ENCODE data around the gene ADAP1.
A peak's percentile ranks its signal among the peaks of the same experiment; 100 is the strongest.

Gene ADAP1

DNA sequence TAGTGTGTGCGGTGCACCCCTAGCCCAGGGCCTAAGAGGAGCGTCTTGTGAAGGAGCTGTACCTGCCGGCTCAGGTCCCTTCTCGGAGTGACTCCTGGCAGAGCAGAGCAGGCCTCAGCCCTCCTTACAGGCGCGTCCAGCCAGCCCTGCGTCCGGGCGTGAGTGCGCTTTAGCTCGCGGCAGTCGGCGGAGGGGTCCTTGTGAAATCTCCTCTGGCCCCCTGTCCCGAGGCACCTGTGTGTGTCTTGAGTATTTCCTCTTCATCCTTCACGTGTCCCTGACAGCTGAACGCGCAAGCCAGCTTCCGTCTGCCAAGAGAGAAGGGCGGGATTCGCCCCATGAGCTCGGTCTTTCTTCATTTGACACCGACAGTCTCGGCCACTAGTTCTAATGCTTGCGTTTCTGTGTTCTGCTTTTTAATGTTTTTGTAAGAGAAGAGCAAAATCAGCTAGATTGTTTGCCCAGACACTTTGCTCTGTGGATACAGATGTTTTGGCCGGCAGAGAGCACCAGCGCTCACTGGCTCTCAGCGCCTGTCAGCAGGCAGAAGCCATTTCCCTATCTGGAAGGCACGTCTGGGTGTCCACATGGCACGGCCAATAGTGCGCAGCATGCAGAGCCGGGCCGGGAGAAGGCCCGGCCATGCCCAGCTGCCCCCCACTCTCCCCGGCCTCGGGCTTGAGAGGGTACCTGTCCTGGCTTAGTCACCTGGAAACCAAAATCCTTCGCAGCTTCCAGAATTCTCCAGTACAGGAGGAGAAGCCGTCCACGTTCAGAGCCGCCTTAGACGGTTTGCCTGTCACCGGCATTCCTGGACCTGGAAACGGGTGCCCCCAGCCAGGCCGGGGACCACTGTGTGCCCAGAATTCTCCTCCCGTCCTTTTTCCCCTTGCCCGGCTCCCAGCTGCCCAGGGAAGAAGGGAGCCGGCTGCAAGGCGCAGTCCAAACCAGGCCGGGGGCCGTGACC lies 71.1 kb downstream of the ADAP1 start:
- no peak for DNase-seq
- WGBS (ENCODE audit: extremely low coverage, insufficient coverage, low lambda C conversion rate): no CpG with 5 or more reads among the region's 50 CpGs
- no peak overlapping the region for H2BK5ac ChIP-seq (ENCODE audit: low read length)

DNA sequence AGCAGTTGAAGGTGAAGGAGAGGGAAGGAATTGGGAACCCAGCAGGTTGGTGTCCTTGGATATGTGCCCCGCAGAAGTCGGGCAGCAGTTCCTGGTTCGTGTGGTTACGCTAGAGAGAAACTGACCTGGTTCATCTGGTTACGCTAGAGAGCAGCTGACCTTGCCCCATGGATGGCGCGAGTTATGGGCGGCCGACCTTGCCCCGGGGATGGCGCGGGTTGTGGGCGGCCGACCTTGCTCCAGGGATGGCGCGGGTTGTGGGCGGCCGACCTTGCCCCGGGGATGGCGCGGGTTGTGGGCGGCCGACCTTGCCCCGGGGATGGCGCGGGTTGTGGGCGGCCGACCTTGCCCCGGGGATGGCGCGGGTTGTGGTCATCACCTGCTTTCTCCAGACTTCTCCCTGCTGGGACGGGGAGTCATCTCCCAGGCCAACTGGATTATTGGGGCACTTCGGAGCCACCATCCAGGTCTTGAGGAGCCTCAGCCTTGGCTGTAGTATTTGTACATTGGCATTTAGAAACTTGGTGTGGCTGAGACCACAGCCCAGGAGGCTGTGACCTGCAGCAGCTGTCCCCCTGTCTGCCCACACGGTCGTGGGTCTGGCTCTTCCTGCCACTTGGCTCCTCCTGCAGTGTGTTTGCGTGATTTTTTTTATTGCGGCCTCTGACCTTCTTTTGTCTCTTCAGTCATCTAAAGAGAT lies 72.0 kb downstream of the ADAP1 start:
- no peaks in the 10 kb centered on the region for H3K27me3 ChIP-seq (ENCODE audit: insufficient read depth, low read length, poor library complexity)
- no CpG with 5 or more reads among the region's 37 CpGs for WGBS (ENCODE audit: extremely low coverage, insufficient coverage, low lambda C conversion rate)
- H4K5ac ChIP-seq (ENCODE audit: low read length): no peak overlapping the region
- H3K9ac ChIP-seq (ENCODE audit: low read length): no peak overlapping the region
- H3K4me3 ChIP-seq (ENCODE audit: low read length): no peak overlapping the region
- H3K4me1 ChIP-seq (ENCODE audit: control insufficient read depth, low read depth, low read length): peaks cover 3% of the 10 kb centered on the region
- H3K79me2 ChIP-seq (ENCODE audit: control insufficient read depth, insufficient read depth, low read length): peaks cover 91% of the 10 kb centered on the region
- H3K23ac ChIP-seq (ENCODE audit: low read length): no peak overlapping the region
- no peak overlapping the region for H3K56ac ChIP-seq (ENCODE audit: low read length)
- H4K8ac ChIP-seq (ENCODE audit: low read depth, low read length): no peak overlapping the region
- no peak overlapping the region for H3K4me2 ChIP-seq (ENCODE audit: low read length)
- H2BK5ac ChIP-seq (ENCODE audit: low read length): no peak overlapping the region
- H2AK5ac ChIP-seq (ENCODE audit: low read length): no peak overlapping the region
- no peak overlapping the region for H3K27ac ChIP-seq (ENCODE audit: low read depth, low read length)
- no peak for DNase-seq
- H3K79me1 ChIP-seq (ENCODE audit: low read length): peaks cover 39% of the 10 kb centered on the region
- H3K4ac ChIP-seq (ENCODE audit: low read depth, low read length): no peak overlapping the region
- no peak overlapping the region for H2BK15ac ChIP-seq (replicated peaks; ENCODE audit: low read depth)
- H3K18ac ChIP-seq (ENCODE audit: low read length): no peak overlapping the region
- H3K36me3 ChIP-seq (ENCODE audit: control insufficient read depth, insufficient read depth, low read length): no peaks in the 10 kb centered on the region
- H2BK120ac ChIP-seq (ENCODE audit: low read depth, low read length): no peak overlapping the region

More for the DNA sequence above, 71.1 kb downstream of the ADAP1 start:
- Histone ChIP-seq H2AK5ac (ENCODE audit: low read length) (no peak overlapping the region), H3K36me3 (ENCODE audit: control insufficient read depth, insufficient read depth, low read length) (no peaks in the 10 kb centered on the region), H3K4ac (ENCODE audit: low read depth, low read length) (no peak overlapping the region), H3K4me3 (ENCODE audit: low read length) (no peak overlapping the region), H4K5ac (ENCODE audit: low read length) (no peak overlapping the region), H3K18ac (ENCODE audit: low read length) (no peak overlapping the region), H3K27me3 (ENCODE audit: insufficient read depth, low read length, poor library complexity) (no peaks in the 10 kb centered on the region), H3K4me2 (ENCODE audit: low read length) (no peak overlapping the region), H3K4me1 (ENCODE audit: control insufficient read depth, low read depth, low read length) (no peaks in the 10 kb centered on the region), H3K56ac (ENCODE audit: low read length) (no peak overlapping the region), H3K23ac (ENCODE audit: low read length) (peak overlapping the region; percentile 24), H3K27ac (ENCODE audit: low read depth, low read length) (no peak overlapping the region), H4K8ac (ENCODE audit: low read depth, low read length) (no peak overlapping the region), H2BK120ac (ENCODE audit: low read depth, low read length) (no peak overlapping the region), H3K79me1 (ENCODE audit: low read length) (peaks cover 38% of the 10 kb centered on the region), H3K79me2 (ENCODE audit: control insufficient read depth, insufficient read depth, low read length) (peaks cover 90% of the 10 kb centered on the region), H3K9ac (ENCODE audit: low read length) (no peak overlapping the region), H2BK15ac (replicated peaks; ENCODE audit: low read depth) (no peak overlapping the region)

- Histone ChIP-seq H3K9ac (ENCODE audit: low read length) (no peak overlapping the region), H3K4me1 (ENCODE audit: control insufficient read depth, low read depth, low read length) (peaks cover 3% of the 10 kb centered on the region), H3K56ac (ENCODE audit: low read length) (no peak overlapping the region), H3K79me2 (ENCODE audit: control insufficient read depth, insufficient read depth, low read length) (peaks cover 88% of the 10 kb centered on the region), H3K27me3 (ENCODE audit: insufficient read depth, low read length, poor library complexity) (no peaks in the 10 kb centered on the region), H3K18ac (ENCODE audit: low read length) (no peak overlapping the region), H3K36me3 (ENCODE audit: control insufficient read depth, insufficient read depth, low read length) (no peaks in the 10 kb centered on the region), H4K5ac (ENCODE audit: low read length) (no peak overlapping the region), H3K4me3 (ENCODE audit: low read length) (no peak overlapping the region), H3K4ac (ENCODE audit: low read depth, low read length) (no peak overlapping the region), H3K23ac (ENCODE audit: low read length) (no peak overlapping the region), H3K79me1 (ENCODE audit: low read length) (peaks cover 36% of the 10 kb centered on the region), H2BK5ac (ENCODE audit: low read length) (no peak overlapping the region), H3K27ac (ENCODE audit: low read depth, low read length) (no peak overlapping the region), H4K8ac (ENCODE audit: low read depth, low read length) (no peak overlapping the region), H2BK15ac (replicated peaks; ENCODE audit: low read depth) (no peak overlapping the region), H3K4me2 (ENCODE audit: low read length) (no peak overlapping the region), H2AK5ac (ENCODE audit: low read length) (no peak overlapping the region), H2BK120ac (ENCODE audit: low read depth, low read length) (no peak overlapping the region)
- DNase-seq: no peak
- no CpG with 5 or more reads among the region's 20 CpGs for WGBS (ENCODE audit: extremely low coverage, insufficient coverage, low lambda C conversion rate)
Measured at GRCh38 chr7:881441-882234, 72.8 kb downstream of the ADAP1 start.

- Histone ChIP-seq H3K27ac (ENCODE audit: low read depth, low read length) (no peak overlapping the region), H3K79me2 (ENCODE audit: control insufficient read depth, insufficient read depth, low read length) (peaks cover 77% of the 10 kb centered on the region), H3K27me3 (ENCODE audit: insufficient read depth, low read length, poor library complexity) (no peaks in the 10 kb centered on the region), H2BK120ac (ENCODE audit: low read depth, low read length) (no peak overlapping the region), H2BK15ac (replicated peaks; ENCODE audit: low read depth) (no peak overlapping the region), H3K79me1 (ENCODE audit: low read length) (peaks cover 28% of the 10 kb centered on the region), H3K23ac (ENCODE audit: low read length) (no peak overlapping the region), H3K4me3 (ENCODE audit: low read length) (no peak overlapping the region), H3K9ac (ENCODE audit: low read length) (no peak overlapping the region), H3K4me1 (ENCODE audit: control insufficient read depth, low read depth, low read length) (peaks cover 4% of the 10 kb centered on the region), H3K18ac (ENCODE audit: low read length) (no peak overlapping the region), H2AK5ac (ENCODE audit: low read length) (no peak overlapping the region), H4K8ac (ENCODE audit: low read depth, low read length) (no peak overlapping the region), H3K56ac (ENCODE audit: low read length) (no peak overlapping the region), H4K5ac (ENCODE audit: low read length) (no peak overlapping the region), H3K4me2 (ENCODE audit: low read length) (no peak overlapping the region), H3K36me3 (ENCODE audit: control insufficient read depth, insufficient read depth, low read length) (no peaks in the 10 kb centered on the region), H3K4ac (ENCODE audit: low read depth, low read length) (no peak overlapping the region), H2BK5ac (ENCODE audit: low read length) (no peak overlapping the region)
- WGBS (ENCODE audit: extremely low coverage, insufficient coverage, low lambda C conversion rate): no CpG with 5 or more reads among the region's 15 CpGs
- DNase-seq: no peak
Measured at GRCh38 chr7:880450-880849, 74.0 kb downstream of the ADAP1 start.

DNA sequence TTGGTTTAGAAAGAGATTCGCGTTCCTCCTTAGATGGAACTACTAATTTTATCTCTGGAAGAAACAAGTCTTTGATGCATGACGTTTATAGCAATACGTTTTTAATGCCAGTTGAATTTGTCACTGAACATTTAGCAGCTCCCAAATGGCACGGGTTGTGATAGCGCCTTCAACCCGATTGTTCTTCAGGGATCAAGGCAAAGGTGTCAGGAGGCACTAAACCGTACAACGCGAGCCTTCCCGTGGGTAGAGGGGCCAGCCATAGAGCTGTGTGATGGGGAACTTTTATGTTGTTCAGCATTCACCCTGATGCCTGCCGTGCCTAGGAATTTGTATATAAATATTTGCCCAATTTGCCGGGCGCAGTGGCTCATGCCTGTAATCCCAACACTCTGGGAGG lies 74.8 kb downstream of the ADAP1 start:
- WGBS (ENCODE audit: extremely low coverage, insufficient coverage, low lambda C conversion rate): no CpG with 5 or more reads among the region's 14 CpGs

More for the DNA sequence above, 74.8 kb downstream of the ADAP1 start:
- Histone ChIP-seq H3K4me1 (ENCODE audit: control insufficient read depth, low read depth, low read length) (peaks cover 5% of the 10 kb centered on the region), H3K23ac (ENCODE audit: low read length) (no peak overlapping the region), H2BK5ac (ENCODE audit: low read length) (no peak overlapping the region), H3K4me2 (ENCODE audit: low read length) (no peak overlapping the region), H2AK5ac (ENCODE audit: low read length) (no peak overlapping the region), H4K8ac (ENCODE audit: low read depth, low read length) (no peak overlapping the region), H3K4me3 (ENCODE audit: low read length) (no peak overlapping the region), H3K79me2 (ENCODE audit: control insufficient read depth, insufficient read depth, low read length) (peaks cover 70% of the 10 kb centered on the region), H2BK15ac (replicated peaks; ENCODE audit: low read depth) (no peak overlapping the region), H3K18ac (ENCODE audit: low read length) (no peak overlapping the region), H3K4ac (ENCODE audit: low read depth, low read length) (no peak overlapping the region), H3K27me3 (ENCODE audit: insufficient read depth, low read length, poor library complexity) (no peaks in the 10 kb centered on the region), H4K5ac (ENCODE audit: low read length) (no peak overlapping the region), H3K36me3 (ENCODE audit: control insufficient read depth, insufficient read depth, low read length) (no peaks in the 10 kb centered on the region), H3K9ac (ENCODE audit: low read length) (no peak overlapping the region), H2BK120ac (ENCODE audit: low read depth, low read length) (no peak overlapping the region), H3K56ac (ENCODE audit: low read length) (no peak overlapping the region), H3K79me1 (ENCODE audit: low read length) (peaks cover 25% of the 10 kb centered on the region), H3K27ac (ENCODE audit: low read depth, low read length) (no peak overlapping the region)
- DNase-seq: no peak
